GM23338 (cell line): ENCODE results near the gene KCNH8. TPM values are rescaled to one million over a fixed set of nuclear protein-coding genes. Genes with fewer than 3 reads are reported as not detected.

Source experiments
- ATAC-seq: fragments of 200-7000 bp; cut with Tn5 transposase; 3 replicates; pipeline ENCODE4 v1.9.1; 2020
- DNase-seq: peaks from one replicate; pipeline ENCODE4 v3.0.0-alpha.2; 2015; ENCODE audit warnings: low spot score
- H2AFZ ChIP-seq: fragments of 200-600 bp; sonication (generic); 2 replicates; pipeline ENCODE4 v1.8.0; 2016; ENCODE audit warnings: antibody characterized with exemption, mild to moderate bottlenecking, moderate library complexity
- H3F3A ChIP-seq: fragments of 200-600 bp; sonication (generic); replicated peaks from 2 replicates; pipeline ENCODE4 v1.8.0; 2017; ENCODE audit warnings: antibody characterized with exemption, mixed run types, low read depth
- H3K27ac ChIP-seq: fragments of 200-600 bp; sonication (generic); 2 replicates; pipeline ENCODE4 v1.6.1; 2016; ENCODE audit warnings: low read depth
- H3K27me3 ChIP-seq: fragments of 200-600 bp; sonication (generic); 2 replicates; pipeline ENCODE4 v1.8.0; 2016; ENCODE audit warnings: mild to moderate bottlenecking, mixed run types, moderate library complexity; ENCODE audit not compliant: insufficient read depth
- H3K36me3 ChIP-seq: fragments of 200-600 bp; sonication (generic); 2 replicates; pipeline ENCODE4 v1.8.0; 2016; ENCODE audit warnings: mild to moderate bottlenecking; ENCODE audit not compliant: insufficient read depth
- H3K4me1 ChIP-seq: fragments of 200-600 bp; sonication (generic); 2 replicates; pipeline ENCODE4 v1.8.0; 2016; ENCODE audit warnings: mild to moderate bottlenecking, moderate library complexity; ENCODE audit not compliant: insufficient read depth
- H3K4me2 ChIP-seq: fragments of 200-600 bp; sonication (generic); 2 replicates; pipeline ENCODE4 v1.7.1; 2017; ENCODE audit warnings: mixed run types
- H3K4me3 ChIP-seq: fragments of 200-600 bp; sonication (generic); 2 replicates; pipeline ENCODE4 v1.6.1; 2016; ENCODE audit warnings: mixed run types
- H3K79me2 ChIP-seq: fragments of 200-600 bp; sonication (generic); replicated peaks from 2 replicates; pipeline ENCODE4 v1.8.0; 2017; ENCODE audit warnings: mild to moderate bottlenecking; ENCODE audit not compliant: insufficient read depth
- H3K9me2 ChIP-seq: fragments of 200-600 bp; sonication (generic); 2 replicates; pipeline ENCODE4 v1.8.0; 2017; ENCODE audit not compliant: insufficient read depth
- H4K20me1 ChIP-seq: fragments of 200-600 bp; sonication (generic); replicated peaks from 2 replicates; pipeline ENCODE4 v1.8.0; 2017; ENCODE audit warnings: mild to moderate bottlenecking; ENCODE audit not compliant: insufficient read depth
- H3K27ac Mint-ChIP-seq: 2 replicates; pipeline ENCODE4 v1.8.0; 2020; ENCODE audit warnings: inconsistent platforms, mild to moderate bottlenecking, moderate library complexity, mixed read lengths
- H3K27me3 Mint-ChIP-seq: 3 replicates; pipeline ENCODE4 v1.8.0; 2022; ENCODE audit warnings: low read depth, mild to moderate bottlenecking, moderate library complexity, mixed read lengths, inconsistent platforms; ENCODE audit not compliant: insufficient read depth, poor library complexity
- H3K36me3 Mint-ChIP-seq: 3 replicates; pipeline ENCODE4 v1.8.0; 2021; ENCODE audit warnings: low read depth, mild to moderate bottlenecking, inconsistent platforms, moderate library complexity, mixed read lengths
- H3K4me1 Mint-ChIP-seq: 3 replicates; pipeline ENCODE4 v1.8.0; 2020; ENCODE audit warnings: mild to moderate bottlenecking, inconsistent platforms, mixed read lengths
- H3K4me3 Mint-ChIP-seq: 3 replicates; pipeline ENCODE4 v1.8.0; 2021; ENCODE audit warnings: moderate library complexity, mild to moderate bottlenecking, inconsistent platforms, mixed read lengths
- H3K9me3 Mint-ChIP-seq: 3 replicates; pipeline ENCODE4 v1.8.0; 2020; ENCODE audit warnings: moderate library complexity, mild to moderate bottlenecking, inconsistent platforms, mixed read lengths
- CREB1 ChIP-seq: fragments of 250-450 bp; sonication (Bioruptor Pico); IDR thresholded peaks from 2 replicates; pipeline ENCODE4 v1.5.0; 2020; ENCODE audit warnings: low read depth, mild to moderate bottlenecking, moderate library complexity
- CTCF ChIP-seq, 2 experiments: fragments of 200-600 bp in 1 of 2; sonication (generic) in 1 of 2; conservative IDR thresholded peaks; 2 replicates each; pipeline versions ENCODE4 v1.5.1 to v1.6.1; 2016 to 2017; ENCODE audit warnings: antibody characterized with exemption in 2 of 2, low read depth in 2 of 2, mild to moderate bottlenecking in 2 of 2, moderate library complexity in 1 of 2
- ETS1 ChIP-seq: IDR thresholded peaks from 2 replicates; pipeline ENCODE4 v1.6.1; 2016; ENCODE audit warnings: antibody characterized with exemption
- EZH2 ChIP-seq: fragments of 200-600 bp; sonication (generic); IDR thresholded peaks from one replicate; pipeline ENCODE4 v1.8.0; 2017; ENCODE audit warnings: antibody characterized with exemption, mild to moderate bottlenecking, low read depth; ENCODE audit not compliant: unreplicated experiment
- EZH2phosphoT487 ChIP-seq: fragments of 200-600 bp; sonication (generic); IDR thresholded peaks from one replicate; pipeline ENCODE4 v1.8.1; 2018; ENCODE audit warnings: antibody characterized with exemption; ENCODE audit not compliant: unreplicated experiment
- JUNB ChIP-seq: IDR thresholded peaks from one replicate; pipeline ENCODE4 v1.6.1; 2016; ENCODE audit warnings: antibody characterized with exemption; ENCODE audit not compliant: unreplicated experiment
- POLR2AphosphoS5 ChIP-seq: IDR thresholded peaks from 2 replicates; pipeline ENCODE4 v1.6.1; 2016; ENCODE audit warnings: antibody characterized with exemption, low read depth
- REST ChIP-seq: IDR thresholded peaks from one replicate; pipeline ENCODE4 v1.6.1; 2018; ENCODE audit warnings: antibody characterized with exemption; ENCODE audit not compliant: unreplicated experiment
- STAT1 ChIP-seq: IDR thresholded peaks from one replicate; pipeline ENCODE4 v1.6.1; 2016; ENCODE audit warnings: antibody characterized with exemption; ENCODE audit not compliant: unreplicated experiment
- ZNF114 ChIP-seq: fragments of 250-450 bp; sonication (Bioruptor Pico); IDR thresholded peaks from 2 replicates; pipeline ENCODE4 v1.5.0; 2020; ENCODE audit warnings: mild to moderate bottlenecking, moderate library complexity
- ZNF331 ChIP-seq: fragments of 250-450 bp; sonication (Bioruptor Pico); IDR thresholded peaks from 2 replicates; pipeline ENCODE4 v1.5.0; 2020; ENCODE audit warnings: low read depth, mild to moderate bottlenecking, moderate library complexity
- ZNF462 ChIP-seq: fragments of 250-450 bp; sonication (Bioruptor Pico); IDR thresholded peaks from 2 replicates; pipeline ENCODE4 v1.5.0; 2020; ENCODE audit warnings: mild to moderate bottlenecking, moderate library complexity
- polyA plus RNA-seq: library from polyadenylated mRNA; unstranded; fragments of >200 nt; fragmentation: Nextera tagmentation; extraction: Ambion mirVana; gene quantifications from 2 replicates; pipeline ENCODE4 v1.2.1, GENCODE V29; 2016
- total RNA-seq: library from RNA; depleted of rRNA; stranded (reverse); fragments of >200 nt; shearing (Covaris generic); gene quantifications from 2 replicates; pipeline ENCODE4 v1.2.3, GENCODE V29; 2014

The KCNH8 gene
- total and polyA plus RNA-seq, 2 experiments from 2014 or later, result 1.3 to 3.4 TPM

- H3K4me3 Mint-ChIP-seq, result no peak overlapping the region
- H3K4me1 ChIP-seq, result no peaks in the 10 kb centered on the region
- no peak for ATAC-seq
Measured at GRCh38 chr3:19110335-19110895, 37.9 kb upstream of the KCNH8 start.

More at GRCh38 chr3:19110335-19110895, 37.9 kb upstream of the KCNH8 start:
- no peak for DNase-seq
- Histone ChIP-seq H3K27me3 (no peaks in the 10 kb centered on the region), H3K9me2 (no peaks in the 10 kb centered on the region), H3K4me2 (no peak overlapping the region), H3K4me3 (no peak overlapping the region), H3K36me3 (no peaks in the 10 kb centered on the region; the same call in 1 of the 2 replicates), H3K79me2 (no peaks in the 10 kb centered on the region), H2AFZ (no peak overlapping the region), H3F3A (no peaks in the 10 kb centered on the region), H3K27ac (no peak overlapping the region), H4K20me1 (no peaks in the 10 kb centered on the region)
- TF ChIP-seq ETS1 (no peak), ZNF331 (no peak), JUNB (no peak), CTCF (conservative IDR thresholded peaks at IDR 0.05; ENCODE audit: low read depth in 2 of 2) (no peak), EZH2 (no peak), POLR2AphosphoS5 (no peak), ZNF114 (CRISPR knock-in tag) (no peak), CREB1 (CRISPR knock-in tag) (no peak), ZNF462 (CRISPR knock-in tag) (no peak), REST (no peak), STAT1 (no peak), EZH2phosphoT487 (no peak)
- Mint-ChIP-seq H3K9me3 (peaks cover 28% of the 10 kb centered on the region), H3K4me1 (no peaks in the 10 kb centered on the region), H3K27me3 (no peaks in the 10 kb centered on the region), H3K27ac (no peak overlapping the region), H3K36me3 (peaks cover 22% of the 10 kb centered on the region)
